Gastrocnemius medialis (tissue), 4 donors: ENCODE measurements around the gene NAA35. TPM values are rescaled to one million over a fixed set of nuclear protein-coding genes. Genes with fewer than 3 reads are reported as not detected.

ENCODE experiments used
- ATAC-seq, 2 donors: fragments of 150-250 bp; one replicate each; pipeline ENCODE4 v1.9.1; 2016
- DNase-seq, 2 donors: peaks; one replicate each; pipeline ENCODE4 v3.0.0-alpha.2; 2019
- H3K27ac ChIP-seq, 4 donors: fragments of 200-600 bp; sonication (generic); 1 replicate in 1 of 4; 2 replicates in 3 of 4; pipeline ENCODE4 v1.5.1; 2016 to 2018; ENCODE audit warnings: mild to moderate bottlenecking in 2 of 4, moderate library complexity in 1 of 4
- H3K27me3 ChIP-seq, 3 donors: fragments of 200-600 bp; sonication (generic) in 2 of 3; 1 replicate in 1 of 3; 2 replicates in 2 of 3; pipeline versions ENCODE4 v1.5.1 to v1.6.0; 2016 to 2019; ENCODE audit warnings: mild to moderate bottlenecking in 1 of 3, moderate library complexity in 1 of 3
- H3K36me3 ChIP-seq, 2 donors: fragments of 200-600 bp; sonication (generic) in 1 of 2; one replicate each; pipeline ENCODE4 v1.5.1; 2017 to 2018
- H3K4me1 ChIP-seq, 2 donors: fragments of 200-600 bp; sonication (generic) in 1 of 2; one replicate each; pipeline ENCODE4 v1.5.1; 2016 to 2017; ENCODE audit warnings: mild to moderate bottlenecking in 2 of 2
- H3K4me3 ChIP-seq, 4 donors: fragments of 200-600 bp; sonication (generic) in 3 of 4; 1 replicate in 1 of 4; 2 replicates in 3 of 4; pipeline ENCODE4 v1.5.1; 2016 to 2019; ENCODE audit warnings: mild to moderate bottlenecking in 2 of 4
- H3K9me3 ChIP-seq, 3 donors: fragments of 200-600 bp; sonication (generic) in 2 of 3; 1 replicate in 1 of 3; 2 replicates in 2 of 3; pipeline ENCODE4 v1.5.1; 2016 to 2019
- POLR2A ChIP-seq, 2 donors: fragments of 450-650 bp; IDR thresholded peaks; one replicate each; pipeline ENCODE4 v1.6.1; 2017; ENCODE audit warnings: antibody characterized with exemption in 2 of 2, mild to moderate bottlenecking in 2 of 2, moderate library complexity in 2 of 2
- in situ Hi-C, 4 donors: fragments of 200-750 bp; cut with MboI; loops; one replicate each; pipeline versions ENCODE4 v1.15.0 to v1.8.0; 2017; ENCODE audit warnings: low sequenced_read_pairs in 4 of 4
- intact Hi-C: fragments of 100-400 bp; cut with DNase I; formaldehyde crosslinking; loops from one replicate; pipeline ENCODE4 v1.15.1; 2023; ENCODE audit warnings: low total_unique reads
- total RNA-seq, 4 donors: library from RNA; depleted of rRNA; stranded (reverse); fragments of >200 nt; gene quantifications; one replicate each; pipeline versions ENCODE4 v1.1.0 to v1.2.3, GENCODE V29; 2016
- TF ChIP-seq, protein P1 (sequence below), 5 experiments: fragments of 450-650 bp in 3 of 5; fragments of 200-600 bp in 2 of 5; sonication (generic) in 2 of 5; IDR thresholded peaks in 4 of 5; conservative IDR thresholded peaks in 1 of 5; 1 replicate in 4 of 5; 2 replicates in 1 of 5; pipeline ENCODE4 v1.5.1; 2016 to 2019; ENCODE audit warnings: antibody characterized with exemption in 5 of 5, mild to moderate bottlenecking in 3 of 5, moderate library complexity in 3 of 5

The NAA35 gene
- total RNA-seq, 4 donors from 2014 or later, result 22.7 to 26.9 (median 24.5) TPM

DNA sequence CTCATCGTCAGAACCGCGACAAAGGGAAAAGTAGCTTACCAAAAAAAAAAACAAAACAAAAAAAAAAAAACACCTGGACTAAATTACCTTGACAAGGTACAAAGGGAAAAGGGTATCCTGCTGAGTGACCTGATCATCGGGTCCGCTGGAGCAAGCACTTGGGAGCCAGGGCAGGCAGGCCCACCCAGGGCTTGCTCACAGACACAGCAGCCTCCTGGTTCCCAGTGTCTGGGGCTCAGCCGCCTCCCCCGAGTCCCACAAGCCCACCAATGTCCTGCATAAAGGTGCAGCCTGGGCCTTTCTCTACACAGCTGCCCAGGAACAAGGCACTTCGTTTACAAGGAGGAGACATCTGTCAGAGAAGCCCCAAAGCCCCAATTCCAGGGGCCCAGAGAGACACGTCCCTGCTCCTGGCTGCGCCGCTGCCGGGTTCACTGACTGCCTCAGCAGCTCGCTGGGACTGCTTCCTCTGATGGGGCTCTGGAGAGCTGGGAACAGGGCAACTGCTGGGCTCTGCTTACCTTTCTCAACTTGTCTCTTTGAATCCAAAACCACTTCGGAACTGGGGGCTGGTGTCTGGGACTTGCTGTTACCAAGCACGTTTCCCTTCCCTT lies 95.0 kb downstream of the NAA35 start:
- no peak for ATAC-seq

DNA sequence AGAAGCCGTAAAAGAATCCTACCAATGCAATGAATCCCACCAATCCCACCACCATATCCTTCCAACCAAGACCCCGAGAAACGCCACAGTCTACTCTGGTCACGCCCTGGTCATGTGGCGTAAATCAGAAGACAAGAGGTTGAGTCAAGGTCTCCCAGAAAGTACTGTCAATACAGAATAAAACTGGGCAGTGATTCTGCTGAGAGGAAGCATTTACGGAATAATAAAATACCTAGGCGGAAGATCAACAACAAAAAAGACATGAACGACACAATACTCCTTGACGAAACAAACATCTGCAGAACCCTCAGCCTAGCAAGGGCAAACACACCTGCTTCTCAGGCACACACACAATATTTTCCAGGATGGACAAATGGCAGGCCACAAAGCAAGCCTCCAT lies 95.6 kb downstream of the NAA35 start:
- in situ Hi-C loops, result no loop called here
- ATAC-seq, result no peak
- Histone ChIP-seq H3K4me3 (no peak overlapping the region), H3K9me3 (no peaks in the 10 kb centered on the region), H3K36me3 (no peaks in the 10 kb centered on the region), H3K27me3 (no peaks in the 10 kb centered on the region), H3K27ac (no peak overlapping the region), H3K4me1 (no peaks in the 10 kb centered on the region)
- no peak for DNase-seq
- TF ChIP-seq, protein P1, sequence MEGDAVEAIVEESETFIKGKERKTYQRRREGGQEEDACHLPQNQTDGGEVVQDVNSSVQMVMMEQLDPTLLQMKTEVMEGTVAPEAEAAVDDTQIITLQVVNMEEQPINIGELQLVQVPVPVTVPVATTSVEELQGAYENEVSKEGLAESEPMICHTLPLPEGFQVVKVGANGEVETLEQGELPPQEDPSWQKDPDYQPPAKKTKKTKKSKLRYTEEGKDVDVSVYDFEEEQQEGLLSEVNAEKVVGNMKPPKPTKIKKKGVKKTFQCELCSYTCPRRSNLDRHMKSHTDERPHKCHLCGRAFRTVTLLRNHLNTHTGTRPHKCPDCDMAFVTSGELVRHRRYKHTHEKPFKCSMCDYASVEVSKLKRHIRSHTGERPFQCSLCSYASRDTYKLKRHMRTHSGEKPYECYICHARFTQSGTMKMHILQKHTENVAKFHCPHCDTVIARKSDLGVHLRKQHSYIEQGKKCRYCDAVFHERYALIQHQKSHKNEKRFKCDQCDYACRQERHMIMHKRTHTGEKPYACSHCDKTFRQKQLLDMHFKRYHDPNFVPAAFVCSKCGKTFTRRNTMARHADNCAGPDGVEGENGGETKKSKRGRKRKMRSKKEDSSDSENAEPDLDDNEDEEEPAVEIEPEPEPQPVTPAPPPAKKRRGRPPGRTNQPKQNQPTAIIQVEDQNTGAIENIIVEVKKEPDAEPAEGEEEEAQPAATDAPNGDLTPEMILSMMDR (IDR thresholded peaks at IDR 0.05 in 4 of 5, conservative IDR thresholded peaks at IDR 0.05 in 1 of 5), result no peak
- no peak for TF ChIP-seq POLR2A (IDR thresholded peaks at IDR 0.05)
- intact Hi-C loops, result no loop called here

More for the DNA sequence above, 95.0 kb downstream of the NAA35 start:
- TF ChIP-seq, protein P1 (IDR thresholded peaks at IDR 0.05 in 4 of 5, conservative IDR thresholded peaks at IDR 0.05 in 1 of 5), result no peak
- no peak for TF ChIP-seq POLR2A (IDR thresholded peaks at IDR 0.05)
- Histone ChIP-seq H3K27ac (no peak overlapping the region), H3K4me1 (no peaks in the 10 kb centered on the region), H3K9me3 (no peaks in the 10 kb centered on the region), H3K36me3 (no peaks in the 10 kb centered on the region), H3K27me3 (no peaks in the 10 kb centered on the region), H3K4me3 (no peak overlapping the region)
- in situ Hi-C loops (no loop called here), intact Hi-C loops (no loop called here)
- DNase-seq, result no peak

DNA sequence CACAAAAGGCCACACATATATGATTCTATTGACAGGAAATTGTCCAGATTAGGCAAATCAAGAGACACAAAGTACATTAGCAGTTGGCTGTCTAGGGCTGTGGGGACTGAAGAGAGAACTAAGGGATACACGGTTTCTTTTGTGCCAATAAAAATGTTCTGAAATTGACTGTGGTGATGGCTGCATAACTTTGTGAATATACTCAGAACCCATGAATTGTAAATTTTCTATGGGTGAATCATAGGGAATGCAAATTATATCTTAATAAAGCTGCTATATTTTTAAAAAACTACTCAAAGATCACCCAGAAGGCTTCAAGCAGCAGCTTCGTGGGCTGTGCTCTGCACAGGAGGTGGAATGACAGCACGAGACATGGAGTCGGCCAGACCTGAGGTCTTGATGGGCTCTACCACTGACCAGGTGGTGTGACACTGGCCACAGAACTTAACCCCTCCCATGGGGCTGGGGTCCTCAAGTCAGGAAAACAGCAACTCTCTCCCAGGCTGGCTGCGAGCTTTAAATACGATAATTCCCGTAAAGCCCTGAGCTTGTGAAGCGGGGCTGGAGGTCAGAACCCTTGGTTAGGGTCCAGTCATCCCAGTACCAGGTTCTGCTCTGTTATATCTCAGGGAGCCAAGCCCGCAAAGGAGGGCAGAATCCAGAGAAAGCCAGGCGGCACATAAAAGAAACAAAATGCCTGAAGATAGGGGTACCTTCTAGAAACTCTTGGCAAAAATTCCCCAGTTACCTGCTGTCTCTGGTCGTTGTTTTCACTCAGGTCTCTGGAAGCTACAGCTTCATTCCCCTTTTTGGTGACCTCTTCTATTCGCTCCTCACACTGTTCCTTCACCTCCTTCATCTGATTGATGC lies 99.3 kb downstream of the NAA35 start:
- DNase-seq, result no peak
- Histone ChIP-seq H3K9me3 (no peaks in the 10 kb centered on the region), H3K36me3 (no peaks in the 10 kb centered on the region), H3K27ac (no peak overlapping the region), H3K4me3 (no peak overlapping the region), H3K27me3 (no peaks in the 10 kb centered on the region), H3K4me1 (no peaks in the 10 kb centered on the region)
- intact Hi-C loops, result no loop called here
- ATAC-seq, result no peak
- in situ Hi-C loops, result no loop called here
- TF ChIP-seq POLR2A (IDR thresholded peaks at IDR 0.05), result no peak
- TF ChIP-seq, protein P1 (IDR thresholded peaks at IDR 0.05 in 4 of 5, conservative IDR thresholded peaks at IDR 0.05 in 1 of 5), result no peak

DNA sequence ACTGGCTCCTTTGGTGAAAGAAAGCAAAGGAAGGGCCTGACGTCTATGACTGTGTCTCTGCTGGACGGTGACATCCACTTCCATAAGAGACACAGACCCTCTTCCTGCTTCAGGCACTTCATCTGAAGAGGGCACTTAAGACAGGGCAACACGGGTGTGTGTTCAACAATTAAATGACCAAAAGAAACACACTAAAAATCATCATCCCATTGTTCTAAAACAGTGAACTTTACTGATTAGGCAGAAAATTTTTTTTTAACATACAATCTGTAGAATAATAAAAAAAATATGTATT lies 99.9 kb downstream of the NAA35 start:
- ATAC-seq, result no peak
- no peak overlapping the region for H3K4me3 ChIP-seq

More for the DNA sequence above, 99.9 kb downstream of the NAA35 start:
- DNase-seq, result no peak
- no peaks in the 10 kb centered on the region for H3K36me3 ChIP-seq
- intact Hi-C loops, result no loop called here
- in situ Hi-C loops, result no loop called here
- H3K4me1 ChIP-seq, result no peaks in the 10 kb centered on the region
- H3K9me3 ChIP-seq, result no peaks in the 10 kb centered on the region
- no peak for TF ChIP-seq POLR2A (IDR thresholded peaks at IDR 0.05)
- TF ChIP-seq, protein P1 (IDR thresholded peaks at IDR 0.05 in 4 of 5, conservative IDR thresholded peaks at IDR 0.05 in 1 of 5), result no peak
- no peaks in the 10 kb centered on the region for H3K27me3 ChIP-seq
- no peak overlapping the region for H3K27ac ChIP-seq
